ENCODE measurements around the gene OR6X1.
"Not testable (repeated sequence)": the region's sequence is repeated elsewhere in the genome, so short reads cannot be mapped to it uniquely, and the experiment has no call there.

Gene OR6X1

GRCh38 chr11:123753110-123753509 lies 1.2 kb downstream of the OR6X1 start:
- DNase-seq (ENCODE audit: low read depth, low spot score): no peak

- DNase-seq (ENCODE audit: low read depth, low spot score): no peak
Measured at GRCh38 chr11:123751781-123752180, 2.5 kb downstream of the OR6X1 start.

GRCh38 chr11:123748349-123748748 lies 6.0 kb downstream of the OR6X1 start:
- not testable (repeated sequence) for DNase-seq (ENCODE audit: low read depth, low spot score)

- DNase-seq (ENCODE audit: low read depth, low spot score): no peak
Measured at GRCh38 chr11:123745764-123746451, 8.4 kb downstream of the OR6X1 start.

- DNase-seq (ENCODE audit: low read depth, low spot score): no peak
Measured at GRCh38 chr11:123742724-123743120, 11.6 kb downstream of the OR6X1 start.

GRCh38 chr11:123742031-123742723 lies 12.1 kb downstream of the OR6X1 start:
- no peak for DNase-seq (ENCODE audit: low read depth, low spot score)

GRCh38 chr11:123741159-123742030 lies 12.9 kb downstream of the OR6X1 start, which contains the start of gene ZNF202:
Gene ZNF202, minus strand, starts transcription at chr11:123741660. Its CDS starts 10,772 bp downstream, at chr11:123730888.
- peak; percentile 84 for DNase-seq (ENCODE audit: low read depth, low spot score)

- no peak for DNase-seq (ENCODE audit: low read depth, low spot score)
Measured at GRCh38 chr11:123740787-123741158, 13.5 kb downstream of the OR6X1 start.

- DNase-seq (ENCODE audit: low read depth, low spot score): no peak
Measured at GRCh38 chr11:123738374-123738773, 15.9 kb downstream of the OR6X1 start.

GRCh38 chr11:123736769-123737168 lies 17.5 kb downstream of the OR6X1 start:
- DNase-seq (ENCODE audit: low read depth, low spot score): no peak

- no peak for DNase-seq (ENCODE audit: low read depth, low spot score)
Measured at GRCh38 chr11:123729602-123730001, 24.7 kb downstream of the OR6X1 start.

- no peak for DNase-seq (ENCODE audit: low read depth, low spot score)
Measured at GRCh38 chr11:123725995-123726655, 28.2 kb downstream of the OR6X1 start.

GRCh38 chr11:123719452-123719851 lies 34.9 kb downstream of the OR6X1 start:
- no peak for DNase-seq (ENCODE audit: low read depth, low spot score)

- no peak for DNase-seq (ENCODE audit: low read depth, low spot score)
Measured at GRCh38 chr11:123718469-123718868, 35.8 kb downstream of the OR6X1 start.

GRCh38 chr11:123718063-123718462 lies 36.3 kb downstream of the OR6X1 start:
- no peak for DNase-seq (ENCODE audit: low read depth, low spot score)

- DNase-seq (ENCODE audit: low read depth, low spot score): not testable (repeated sequence)
Measured at GRCh38 chr11:123712627-123713026, 41.7 kb downstream of the OR6X1 start.

- DNase-seq (ENCODE audit: low read depth, low spot score): peak; percentile 26
Measured at GRCh38 chr11:123707606-123708205, 46.6 kb downstream of the OR6X1 start.

- DNase-seq (ENCODE audit: low read depth, low spot score): no peak
Measured at GRCh38 chr11:123707206-123707605, 47.1 kb downstream of the OR6X1 start.

GRCh38 chr11:123704341-123704740 lies 50.0 kb downstream of the OR6X1 start:
- DNase-seq (ENCODE audit: low read depth, low spot score): no peak

All from activated naive CD8-positive, alpha-beta T cell treated with anti-CD3 and anti-CD28 coated beads, Interleukin-2, amount 50 U/mL, for 16 hours (primary cell).